DMS153 treated with DMSO at 0.1 percent for 48 hours (cell line): ENCODE results near the gene PARL.

Experiments
- DNase-seq: peaks from one replicate; lab custom pipeline; 2025; ENCODE audit not compliant: unreplicated experiment; lab: John Stamatoyannopoulos, UW

Gene PARL

DNA sequence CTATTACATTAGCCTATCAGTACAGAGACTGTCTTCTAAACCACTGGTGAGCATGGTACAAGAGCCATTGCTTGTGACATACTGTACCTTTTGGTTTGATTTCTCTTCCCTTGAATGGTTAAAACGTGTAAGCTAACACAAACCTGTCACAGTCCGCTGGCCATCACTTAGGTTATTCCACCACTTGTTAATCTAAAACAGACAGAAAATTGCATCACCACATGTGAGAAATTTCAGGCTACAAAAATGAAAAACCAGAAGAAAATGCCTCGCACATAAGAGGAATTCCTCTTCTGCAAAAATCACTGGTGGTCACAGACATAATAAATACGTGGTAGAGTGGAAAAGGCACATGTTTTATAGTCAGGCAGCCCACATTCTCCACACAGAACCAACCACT, 22.1 kb downstream of the PARL start:
- no peak for DNase-seq

DNA sequence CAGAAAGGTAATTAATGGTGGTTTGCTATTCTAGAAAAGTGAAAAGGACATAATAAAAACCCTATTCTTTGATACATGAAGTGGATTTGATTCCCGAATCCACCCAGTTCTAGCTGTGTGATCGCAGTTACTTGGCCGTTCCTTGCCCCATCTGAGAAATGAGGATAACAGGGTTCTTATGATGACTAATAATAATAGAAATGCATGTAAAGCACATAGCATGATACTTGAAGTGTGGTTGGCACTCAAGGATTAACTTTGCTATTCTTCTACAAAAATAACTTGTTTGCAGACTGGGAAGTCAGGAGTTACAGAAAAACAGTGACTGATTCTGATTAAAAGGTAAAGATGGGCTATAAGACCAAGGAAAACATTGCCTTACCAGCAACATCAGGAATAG, 26.8 kb downstream of the PARL start:
- no peak for DNase-seq

GRCh38 chr3:183854318-183855035, 30.2 kb downstream of the PARL start:
- no peak for DNase-seq

DNA sequence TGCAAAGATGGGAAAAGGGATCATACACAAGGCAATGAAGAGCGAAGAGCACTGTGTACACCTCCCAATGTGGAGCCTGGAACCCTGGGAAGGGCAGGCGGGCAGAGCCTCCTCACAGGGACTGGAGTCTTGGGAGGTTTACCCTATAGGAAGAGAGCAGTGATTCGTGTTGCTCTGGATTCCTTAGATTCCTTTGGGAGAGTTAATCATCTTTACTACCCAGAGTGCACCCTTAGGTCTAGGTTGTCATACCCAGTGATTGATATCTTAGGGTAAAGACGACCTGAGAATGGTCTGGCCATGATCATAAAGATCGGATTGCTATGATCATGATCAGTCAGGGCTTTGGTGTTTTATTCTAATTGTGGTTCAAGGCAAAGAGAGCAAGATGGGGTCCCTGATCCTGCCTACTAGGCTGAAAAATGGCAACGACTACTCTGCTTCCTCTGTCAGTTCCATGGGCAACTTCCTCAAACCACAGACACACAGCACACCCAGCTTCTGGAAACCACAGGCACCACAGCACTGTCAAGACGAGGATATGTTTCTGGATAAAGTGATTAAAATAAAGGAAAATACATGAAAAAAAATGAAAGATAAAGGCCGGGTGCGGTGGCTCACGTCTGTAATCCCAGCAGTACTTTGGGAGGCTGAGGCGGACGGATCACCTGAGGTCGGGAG, 38.9 kb downstream of the PARL start:
- no peak for DNase-seq

- no peak for DNase-seq
These were observed 39.6 kb downstream of the PARL start for GRCh38 chr3:183845090-183845489.

DNA sequence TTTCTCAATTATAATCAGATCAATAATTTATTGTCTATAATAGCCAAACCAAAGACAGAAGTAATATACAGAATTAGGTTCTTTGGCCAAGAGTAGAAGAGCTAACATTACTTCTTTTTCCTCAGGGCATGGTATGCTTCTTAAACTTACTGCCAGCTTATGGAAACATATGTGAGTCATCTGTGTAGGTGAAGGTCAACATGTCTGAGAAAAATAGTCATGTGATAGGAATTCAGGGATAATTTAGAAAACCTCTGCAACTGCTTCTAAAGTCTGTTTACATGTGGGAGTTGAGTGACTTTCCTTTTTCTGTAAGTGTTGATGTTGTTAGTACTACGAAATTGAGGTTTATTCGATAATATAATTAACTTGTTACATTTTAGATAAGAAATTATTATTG, 40.1 kb downstream of the PARL start:
- DNase-seq: no peak

- no peak for DNase-seq
These were observed 44.9 kb downstream of the PARL start for GRCh38 chr3:183839751-183840150.

DNA sequence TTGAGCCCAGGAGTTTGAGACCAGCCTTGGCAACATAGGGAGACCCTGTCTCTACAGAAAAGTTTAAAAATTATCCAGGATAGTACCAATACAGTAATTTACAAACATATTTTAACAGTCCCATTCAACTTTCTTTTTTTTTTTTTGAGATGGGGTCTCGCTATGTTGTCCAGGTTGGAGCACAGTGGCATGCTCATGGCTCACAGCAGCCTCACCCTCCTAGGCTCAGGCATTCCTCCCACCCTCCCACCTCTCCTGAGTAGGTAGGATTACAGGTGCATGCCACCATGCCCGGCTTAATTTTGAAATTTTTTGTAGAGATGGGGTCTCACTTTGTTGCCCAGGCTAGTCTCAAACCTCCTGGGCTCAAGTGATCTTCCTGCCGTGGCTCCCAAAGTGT, 46.8 kb downstream of the PARL start:
- DNase-seq: no peak

- DNase-seq: no peak
These were observed 47.3 kb downstream of the PARL start for GRCh38 chr3:183837390-183837789.

DNA sequence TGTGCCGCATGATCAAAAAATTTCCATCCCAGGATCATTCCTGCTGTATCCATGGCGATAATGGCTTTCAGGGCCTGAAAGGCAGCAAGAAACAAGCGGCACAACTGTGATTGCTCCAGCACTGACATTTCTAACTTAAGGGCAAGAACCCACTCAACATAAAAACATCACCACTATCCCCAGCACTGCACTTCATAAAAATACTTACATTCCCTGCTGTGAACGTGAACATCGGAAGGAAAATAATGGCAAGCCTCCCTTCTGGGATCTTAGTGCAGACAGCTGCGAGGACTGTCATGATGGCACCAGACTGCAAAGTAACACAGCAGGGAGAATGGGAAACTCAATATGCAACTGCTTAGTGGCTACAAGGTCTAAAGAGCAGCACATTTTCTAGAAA, 51.2 kb downstream of the PARL start:
- DNase-seq: no peak

DNA sequence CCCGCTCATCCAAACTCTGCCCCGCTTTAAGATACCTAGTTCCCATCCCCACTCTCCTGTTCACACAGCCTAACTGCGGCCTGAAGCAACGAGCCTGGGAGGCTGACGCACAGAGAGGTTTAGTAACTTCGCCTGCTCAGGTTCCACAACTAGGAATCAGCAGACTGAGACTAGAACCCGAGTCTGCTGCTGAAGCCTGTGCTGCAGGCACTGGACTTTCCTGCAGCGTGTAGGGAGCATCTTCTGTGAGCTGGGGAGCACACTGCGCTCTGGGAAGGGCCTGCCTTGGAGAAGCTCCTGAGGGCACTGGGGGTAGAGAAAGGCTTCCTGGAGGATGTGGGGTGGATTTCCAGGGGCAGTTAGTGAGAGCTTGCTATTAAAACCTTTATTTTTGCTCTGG, 54.5 kb downstream of the PARL start:
- DNase-seq: no peak

GRCh38 chr3:183829466-183829865, 55.2 kb downstream of the PARL start:
- no peak for DNase-seq

DNA sequence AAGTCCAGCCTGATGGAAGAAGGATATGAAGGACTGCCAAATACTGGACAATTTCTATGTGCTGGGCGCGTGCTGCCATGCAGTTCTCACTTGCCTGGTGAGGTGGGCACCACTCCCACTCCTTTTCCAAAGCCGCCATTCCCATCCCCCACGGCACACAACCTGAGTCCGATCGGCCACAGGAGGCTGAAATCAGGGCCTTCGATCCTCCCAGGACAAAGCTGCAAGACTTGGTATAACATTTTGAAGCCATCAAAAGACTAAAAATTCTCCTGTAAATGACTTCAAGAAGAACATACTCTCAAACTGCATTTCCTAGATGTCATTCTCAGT, 56.2 kb downstream of the PARL start:
- no peak for DNase-seq

DNA sequence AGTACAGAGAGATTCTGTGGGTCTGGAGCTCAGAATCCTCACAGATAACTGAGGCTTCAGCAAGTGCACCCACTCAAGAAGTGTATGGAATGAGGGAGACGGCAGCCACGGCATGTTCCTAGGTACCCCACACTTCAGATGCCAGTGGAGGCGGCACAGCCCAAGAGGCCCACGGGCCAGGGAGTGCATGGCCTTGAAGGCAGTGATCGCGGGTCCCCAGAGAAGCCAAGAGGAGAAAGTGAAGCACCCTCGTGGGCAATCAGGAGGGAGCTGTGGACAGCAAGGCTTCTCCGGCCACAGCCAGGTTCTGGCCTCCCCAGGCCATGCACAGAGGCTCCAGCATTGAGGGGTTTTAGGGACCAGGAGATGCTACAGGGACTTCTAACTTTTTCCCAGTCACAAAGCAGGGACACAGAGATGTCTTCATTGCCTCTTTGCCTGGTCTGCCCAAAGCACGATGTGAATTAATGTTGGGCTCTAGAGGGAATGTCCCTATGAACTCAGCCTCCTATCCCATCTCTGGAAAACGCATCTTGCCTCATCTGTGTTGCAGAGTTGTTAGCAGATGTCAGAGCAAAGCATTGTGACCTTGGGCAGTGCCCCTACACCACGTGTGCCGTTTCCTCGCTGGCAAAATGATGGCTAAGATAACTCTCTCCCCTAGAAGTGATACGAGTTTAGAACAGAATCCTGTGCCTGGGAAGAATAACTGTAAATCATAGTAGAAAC, 56.7 kb downstream of the PARL start:
- no peak for DNase-seq

DNA sequence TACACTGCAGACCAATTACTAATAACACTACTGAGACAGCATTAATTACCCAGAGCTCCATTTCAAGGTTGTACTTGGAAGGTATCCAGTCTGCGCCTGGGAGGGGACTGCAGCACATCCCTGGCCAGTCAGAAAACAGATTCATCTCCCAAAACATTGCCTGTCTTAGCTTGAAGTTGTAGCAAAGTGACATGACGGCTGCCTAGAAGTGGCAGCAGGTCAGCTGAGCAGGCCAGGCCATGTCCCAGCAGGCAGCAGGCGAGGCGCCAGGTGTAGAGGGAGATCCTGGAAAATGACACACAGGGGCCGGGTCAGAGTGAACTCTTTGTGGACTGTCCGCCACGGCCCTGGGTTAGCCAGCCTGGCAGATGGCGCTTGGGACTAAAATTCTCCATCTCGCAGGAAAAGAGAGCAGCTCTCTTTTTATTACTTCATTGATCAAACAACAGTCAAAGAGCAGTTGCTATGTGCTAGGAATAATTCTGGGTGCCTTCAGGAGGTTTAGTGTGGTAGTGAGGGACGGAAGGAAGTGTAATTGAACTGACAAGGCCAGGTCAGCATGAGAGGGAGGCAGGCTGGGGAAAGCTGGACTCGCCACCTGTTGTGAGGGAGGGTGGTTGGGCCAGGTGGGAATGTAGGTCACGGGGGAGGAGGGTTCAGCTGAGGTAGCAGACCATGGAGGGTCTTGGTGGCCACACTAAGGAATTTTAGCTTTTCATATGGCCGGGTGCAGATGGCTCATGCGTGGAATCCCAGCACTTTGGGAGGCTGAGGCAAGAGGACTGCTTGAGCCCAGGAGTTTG, 58.0 kb downstream of the PARL start:
- DNase-seq: no peak

- DNase-seq: no peak
These were observed 59.1 kb downstream of the PARL start, which contains the start of gene MAP6D1 for GRCh38 chr3:183825456-183826161. Gene MAP6D1, minus strand, starts transcription at chr3:183825577. Its CDS starts 30 bp downstream, at chr3:183825547.

- no peak for DNase-seq
These were observed 59.8 kb downstream of the PARL start for GRCh38 chr3:183824761-183825455.

- DNase-seq: no peak
These were observed 60.7 kb downstream of the PARL start for GRCh38 chr3:183823963-183824362.

- no peak for DNase-seq
These were observed 62.0 kb downstream of the PARL start for GRCh38 chr3:183822631-183823030.

DNA sequence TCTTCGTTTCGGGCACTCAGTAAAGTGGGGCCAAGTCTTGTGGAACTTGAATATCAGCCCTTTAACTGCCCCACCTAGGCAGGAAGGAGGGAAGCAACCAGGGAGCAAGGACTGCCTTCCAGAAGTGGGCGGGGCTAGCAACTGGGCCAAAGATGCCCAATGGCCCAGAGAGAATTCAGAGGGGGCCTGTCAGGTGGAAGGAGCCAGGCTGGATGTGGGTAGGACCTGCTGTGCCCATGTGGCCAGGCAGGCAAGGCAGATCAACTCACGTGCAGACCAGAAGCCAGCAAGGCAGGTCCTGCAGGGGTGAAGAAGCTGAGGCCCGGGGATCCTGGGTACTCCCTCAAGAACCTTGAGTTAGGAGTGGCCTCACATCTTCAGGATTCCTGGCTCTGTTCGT, 64.8 kb downstream of the PARL start:
- DNase-seq: no peak
